ENCODE results near the gene UNC5A.

DNA sequence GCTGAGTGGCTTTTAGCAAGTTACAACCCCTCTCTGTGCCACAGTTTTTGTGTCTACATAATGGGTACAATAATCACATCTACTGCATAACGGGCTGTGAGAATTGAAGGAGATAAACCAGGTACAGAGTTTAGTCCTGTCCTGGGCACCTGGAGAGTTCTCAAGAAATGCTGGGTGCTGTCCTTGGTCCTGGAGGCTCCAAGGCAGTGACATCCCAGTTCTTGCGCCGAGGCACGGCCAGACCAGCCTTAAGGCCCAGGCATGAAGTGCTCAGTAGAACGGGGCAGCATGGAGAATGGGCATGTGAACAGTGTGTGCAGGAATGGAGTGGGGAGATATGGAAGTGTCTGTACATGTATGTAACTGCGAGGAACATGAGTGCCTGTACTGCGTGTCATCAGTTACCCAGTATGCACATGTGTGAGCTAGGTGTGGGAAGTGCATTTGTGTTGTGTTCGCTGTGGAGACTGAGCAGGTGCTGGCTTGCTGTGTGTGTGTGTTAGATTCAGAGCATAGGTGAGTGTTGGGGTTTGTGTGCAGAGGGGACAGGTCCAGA, 6.3 kb upstream of the UNC5A start:
- TF ChIP-seq POLR2AphosphoS5 (IDR thresholded peaks at IDR 0.05; ENCODE audit: low read depth, low read length), result no peak
- no peak for TF ChIP-seq SIN3A (IDR thresholded peaks at IDR 0.05; ENCODE audit: borderline replicate concordance, insufficient read depth, low read length)
- TF ChIP-seq, protein P1, sequence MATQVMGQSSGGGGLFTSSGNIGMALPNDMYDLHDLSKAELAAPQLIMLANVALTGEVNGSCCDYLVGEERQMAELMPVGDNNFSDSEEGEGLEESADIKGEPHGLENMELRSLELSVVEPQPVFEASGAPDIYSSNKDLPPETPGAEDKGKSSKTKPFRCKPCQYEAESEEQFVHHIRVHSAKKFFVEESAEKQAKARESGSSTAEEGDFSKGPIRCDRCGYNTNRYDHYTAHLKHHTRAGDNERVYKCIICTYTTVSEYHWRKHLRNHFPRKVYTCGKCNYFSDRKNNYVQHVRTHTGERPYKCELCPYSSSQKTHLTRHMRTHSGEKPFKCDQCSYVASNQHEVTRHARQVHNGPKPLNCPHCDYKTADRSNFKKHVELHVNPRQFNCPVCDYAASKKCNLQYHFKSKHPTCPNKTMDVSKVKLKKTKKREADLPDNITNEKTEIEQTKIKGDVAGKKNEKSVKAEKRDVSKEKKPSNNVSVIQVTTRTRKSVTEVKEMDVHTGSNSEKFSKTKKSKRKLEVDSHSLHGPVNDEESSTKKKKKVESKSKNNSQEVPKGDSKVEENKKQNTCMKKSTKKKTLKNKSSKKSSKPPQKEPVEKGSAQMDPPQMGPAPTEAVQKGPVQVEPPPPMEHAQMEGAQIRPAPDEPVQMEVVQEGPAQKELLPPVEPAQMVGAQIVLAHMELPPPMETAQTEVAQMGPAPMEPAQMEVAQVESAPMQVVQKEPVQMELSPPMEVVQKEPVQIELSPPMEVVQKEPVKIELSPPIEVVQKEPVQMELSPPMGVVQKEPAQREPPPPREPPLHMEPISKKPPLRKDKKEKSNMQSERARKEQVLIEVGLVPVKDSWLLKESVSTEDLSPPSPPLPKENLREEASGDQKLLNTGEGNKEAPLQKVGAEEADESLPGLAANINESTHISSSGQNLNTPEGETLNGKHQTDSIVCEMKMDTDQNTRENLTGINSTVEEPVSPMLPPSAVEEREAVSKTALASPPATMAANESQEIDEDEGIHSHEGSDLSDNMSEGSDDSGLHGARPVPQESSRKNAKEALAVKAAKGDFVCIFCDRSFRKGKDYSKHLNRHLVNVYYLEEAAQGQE (IDR thresholded peaks at IDR 0.05; ENCODE audit: insufficient read depth in 1 of 2, low read depth in 2 of 2, low read length in 2 of 2), result peak; percentile 96 to 97
- no peak for TF ChIP-seq TAF1 (IDR thresholded peaks at IDR 0.05; ENCODE audit: borderline replicate concordance, insufficient read depth, low read length)
- TF ChIP-seq FOXP2 (optimal IDR thresholded peaks at IDR 0.05; ENCODE audit: borderline replicate concordance, extremely low read depth, extremely low read length, insufficient read depth), result no peak

Measured in PFSK-1 (cell line).